Embryonic facial prominence (tissue), 1 donor: ENCODE results near the gene GFI1B.
A peak's percentile ranks its signal among the peaks of the same experiment; 100 is the strongest.
"Not testable (repeated sequence)": the region's sequence is repeated elsewhere in the genome, so short reads cannot be mapped to it uniquely, and the experiment has no call there.

Experiments
- DNase-seq: peaks from one replicate; pipeline ENCODE4 v3.0.0-alpha.2; 2016; ENCODE audit errors: extremely low spot score

Gene GFI1B

DNA sequence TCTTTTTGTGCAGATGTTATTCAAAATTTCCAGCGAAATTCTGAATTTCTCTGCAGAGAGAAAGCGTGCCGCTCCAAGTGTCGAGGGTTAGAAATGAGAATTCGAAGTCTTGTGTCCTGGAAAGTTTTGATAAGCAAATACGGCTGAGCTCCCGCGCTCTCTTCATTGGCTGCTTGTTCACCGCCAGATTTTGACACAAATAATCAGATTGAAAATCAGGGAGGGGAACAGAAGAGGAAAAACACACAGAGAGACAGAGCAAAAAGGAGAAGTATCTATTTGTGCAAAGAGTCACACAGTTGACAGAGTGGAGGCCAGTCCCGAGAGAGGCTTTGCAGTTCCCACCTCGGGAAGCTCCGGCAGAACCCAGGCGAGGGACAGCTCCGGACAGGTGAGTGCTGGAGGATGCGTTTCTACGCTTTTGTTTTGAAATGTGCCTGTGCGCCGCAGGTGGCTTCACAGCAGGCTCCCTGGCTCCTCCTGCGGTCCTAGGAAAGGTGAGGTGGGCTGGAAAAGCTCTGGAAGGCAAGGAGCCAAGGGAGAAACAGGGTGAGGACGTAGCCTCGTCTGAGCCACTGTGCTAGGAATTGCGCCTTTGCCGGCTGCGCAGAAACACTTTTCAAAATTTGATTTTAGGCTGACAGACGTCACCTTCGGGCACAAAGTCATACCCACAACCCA lies at the start of gene GFI1B:
Gene GFI1B (plus strand): TSS at position 244 of the 681 bp plus-strand sequence. CDS start 7,985 bp downstream, outside the sequence.
- no peak for DNase-seq

- no peak for DNase-seq
Measured at GRCh38 chr9:132931178-132931735, 47.2 kb upstream of the GFI1B start.

DNA sequence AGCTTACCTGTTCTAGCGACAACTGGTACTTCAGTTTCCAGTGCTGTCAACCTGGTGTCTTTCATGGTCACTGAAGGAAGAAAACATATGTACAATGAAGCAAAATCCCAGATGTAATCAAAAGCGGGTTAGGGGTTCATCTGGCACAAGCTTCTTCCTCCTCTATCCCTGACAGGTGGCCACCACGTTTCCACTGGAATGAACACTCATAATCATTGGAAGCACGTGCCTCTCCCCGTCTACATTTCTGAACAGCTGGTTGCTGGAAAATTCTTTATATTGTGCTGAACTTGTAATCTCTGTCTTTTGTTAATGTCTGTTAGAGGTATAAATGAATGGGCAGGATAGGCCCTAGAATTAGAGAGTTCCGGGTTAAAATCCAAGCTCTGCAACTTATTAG lies 43.5 kb upstream of the GFI1B start:
- DNase-seq, result no peak

GRCh38 chr9:132937463-132937901 lies 41.0 kb upstream of the GFI1B start:
- no peak for DNase-seq

DNA sequence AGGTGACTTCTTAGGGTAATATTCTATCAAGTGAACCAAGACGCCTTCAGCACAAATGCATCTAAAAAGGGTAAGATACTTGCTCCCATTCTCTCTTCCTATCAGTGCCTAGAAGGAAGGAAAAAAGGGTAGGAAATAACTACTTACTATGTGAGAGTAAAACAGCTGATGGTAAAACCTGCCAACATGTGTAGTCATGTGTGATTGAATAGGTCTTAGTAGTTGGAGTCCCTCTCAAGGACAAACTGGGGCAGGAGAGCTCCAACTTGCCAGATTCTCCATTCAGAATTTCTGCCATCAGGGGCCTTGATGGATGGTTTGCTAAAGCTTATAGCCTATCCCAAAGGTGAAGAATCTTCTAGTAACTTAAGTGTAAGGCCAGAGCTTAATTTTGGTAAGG lies 39.3 kb upstream of the GFI1B start:
- no peak for DNase-seq

DNA sequence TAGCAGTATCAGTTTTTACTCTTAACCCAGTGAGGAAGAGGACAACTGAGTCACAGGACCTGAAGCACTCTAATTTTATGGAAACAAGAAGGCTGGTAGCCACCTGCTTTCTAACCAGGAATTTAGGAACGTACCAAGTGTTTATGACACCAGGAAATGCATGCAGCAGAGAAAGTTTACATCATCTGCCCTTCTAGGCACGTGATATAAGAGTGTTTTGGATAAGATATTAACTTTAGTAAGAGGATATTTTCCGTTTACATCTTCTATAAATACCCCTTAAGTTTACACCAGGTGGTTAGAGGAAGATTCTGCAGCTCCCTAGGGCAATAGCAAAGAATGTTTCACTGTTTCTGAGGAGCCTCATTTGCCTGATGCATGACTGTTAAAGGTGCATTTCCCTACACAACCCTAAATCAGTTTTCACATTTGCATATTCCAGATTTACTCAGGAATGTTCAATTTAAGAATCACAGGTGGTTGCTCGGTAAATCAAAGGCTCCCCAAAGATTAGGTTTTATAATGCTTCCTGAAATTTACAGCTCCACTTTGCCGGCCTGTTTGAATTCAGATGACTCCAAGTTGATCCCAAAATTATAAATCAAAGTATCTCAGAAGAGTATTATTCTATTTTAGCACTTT lies 35.8 kb upstream of the GFI1B start:
- no peak for DNase-seq

DNA sequence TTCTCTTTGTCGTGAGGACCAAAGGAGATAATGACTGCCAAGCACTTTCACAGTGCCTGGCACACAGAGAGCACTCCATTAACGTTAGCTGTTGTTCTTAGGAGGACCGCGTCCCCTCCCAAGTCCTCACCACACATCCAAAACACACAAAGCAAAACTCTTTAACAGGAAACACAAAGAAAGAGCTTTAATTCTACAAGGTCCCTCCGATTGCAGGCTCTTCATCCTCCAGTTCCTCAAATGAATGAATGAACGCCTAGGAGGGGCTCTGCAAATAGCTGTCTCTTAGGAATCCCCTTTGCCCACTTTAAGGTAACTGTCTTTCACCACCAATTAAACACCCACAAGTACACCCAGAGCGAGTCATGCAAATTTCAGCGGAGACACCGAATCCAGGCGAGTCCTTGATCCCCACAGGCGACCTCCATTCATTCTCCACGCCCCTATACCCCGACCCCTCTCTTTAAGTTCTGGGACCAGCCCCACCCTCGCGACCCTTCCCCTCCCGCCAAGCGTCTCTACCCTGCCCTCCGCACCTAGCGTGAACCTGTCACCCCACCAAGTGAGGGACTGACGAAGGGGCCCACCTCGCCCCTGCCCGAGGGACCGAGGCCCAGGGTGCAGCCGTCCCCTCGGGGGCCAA lies 34.7 kb upstream of the GFI1B start:
- no peak for DNase-seq

DNA sequence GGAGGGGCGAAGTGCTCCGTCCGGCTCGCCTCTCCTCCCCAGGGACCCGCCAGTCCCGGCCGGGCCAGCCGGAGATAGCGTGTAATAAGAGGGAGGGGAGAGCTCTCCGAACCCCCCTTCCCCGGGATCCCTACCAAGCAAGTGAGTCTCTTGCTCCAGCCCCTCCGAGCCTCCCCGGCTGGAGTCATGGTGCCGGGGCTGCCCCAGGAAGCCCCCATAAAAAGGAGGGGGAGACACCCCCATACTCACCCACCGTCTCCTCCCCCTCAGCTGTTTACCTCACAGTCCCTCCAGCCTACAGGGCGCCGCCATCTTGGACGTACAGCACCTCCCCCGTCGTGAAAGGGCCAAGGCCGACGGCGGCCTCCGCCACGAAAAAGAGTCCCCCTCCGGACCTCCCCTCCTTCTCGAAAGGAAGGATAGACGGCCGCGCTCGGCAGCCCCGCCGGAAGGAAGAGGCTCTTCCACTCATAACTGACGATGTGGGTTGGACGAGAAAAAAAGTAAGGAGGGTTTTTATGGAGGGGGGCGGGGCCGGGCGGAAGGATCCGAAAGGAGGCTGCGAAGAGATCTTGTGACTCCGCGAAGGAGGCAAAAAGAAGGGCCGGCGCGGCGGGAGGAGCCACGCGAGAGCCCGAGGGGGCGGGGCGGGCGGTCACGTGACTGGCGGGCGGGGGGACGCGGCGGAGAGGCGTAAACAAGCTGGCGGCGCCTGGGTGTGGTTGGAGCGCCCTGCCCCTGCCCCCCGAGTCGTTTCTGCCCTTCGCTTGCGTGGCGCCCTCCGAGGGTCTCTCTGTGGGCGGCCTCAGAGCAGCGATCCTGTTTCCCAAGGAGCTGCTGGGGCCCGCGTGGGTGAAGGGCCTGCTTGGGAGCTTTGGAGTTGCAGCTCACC lies 34.0 kb upstream of the GFI1B start, which contains the start of gene TSC1:
Gene TSC1 (minus strand): TSS at position 323 of the 892 bp plus-strand sequence. CDS start 15,744 bp downstream, outside the sequence.
- DNase-seq, result peak; percentile 92

- DNase-seq, result no peak
Measured at GRCh38 chr9:132945186-132946130, 33.0 kb upstream of the GFI1B start.

DNA sequence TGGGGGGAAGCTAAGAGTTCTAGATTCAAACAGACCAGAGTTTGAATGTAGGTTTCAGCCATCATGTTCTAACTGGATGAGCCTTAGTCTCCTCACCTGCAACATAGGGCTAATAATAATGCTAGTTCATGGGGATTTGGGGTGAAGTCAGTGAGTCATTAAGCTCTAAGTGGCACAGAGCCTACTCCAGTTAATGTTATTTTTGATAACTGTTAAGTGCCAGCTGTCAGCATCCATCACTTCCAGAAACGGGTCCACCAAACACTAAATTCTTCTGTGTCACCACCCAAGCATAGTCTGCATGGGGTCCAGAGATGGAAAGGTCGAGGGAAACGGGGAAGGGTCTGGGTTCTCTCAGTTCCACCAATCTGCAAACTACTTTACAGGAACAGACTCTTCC lies 32.3 kb upstream of the GFI1B start:
- DNase-seq, result no peak

DNA sequence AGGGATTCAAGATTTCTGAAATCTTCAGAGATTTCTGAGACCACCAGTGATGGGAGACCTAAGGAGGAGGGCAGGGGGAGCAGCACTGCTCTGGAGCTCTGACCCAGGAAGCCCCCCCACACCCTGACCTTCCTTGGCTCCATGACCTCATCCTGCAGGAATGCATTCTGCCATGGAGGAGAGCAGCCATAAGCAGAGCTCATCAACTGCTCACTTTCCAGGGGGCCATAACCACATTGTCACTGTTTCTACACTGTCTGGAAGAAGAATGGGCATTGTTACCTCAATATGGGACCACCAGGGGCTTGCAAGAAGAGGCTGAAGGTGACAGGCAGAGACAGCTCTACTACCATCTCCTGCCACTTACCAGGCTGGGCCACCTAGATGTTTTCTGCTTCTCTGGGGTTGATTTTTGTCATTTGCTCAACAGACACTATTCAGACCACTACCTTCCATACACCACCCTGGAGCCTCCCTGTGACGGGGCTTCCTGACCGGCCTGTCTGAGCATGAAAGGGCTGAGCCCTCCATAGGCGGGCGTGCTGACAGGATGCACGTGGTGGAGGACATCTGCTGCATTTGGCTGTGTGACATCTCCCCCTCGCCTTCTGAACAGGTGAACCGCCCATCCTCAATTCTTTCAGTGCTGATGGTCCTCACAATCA lies 31.7 kb upstream of the GFI1B start:
- DNase-seq, result no peak

DNA sequence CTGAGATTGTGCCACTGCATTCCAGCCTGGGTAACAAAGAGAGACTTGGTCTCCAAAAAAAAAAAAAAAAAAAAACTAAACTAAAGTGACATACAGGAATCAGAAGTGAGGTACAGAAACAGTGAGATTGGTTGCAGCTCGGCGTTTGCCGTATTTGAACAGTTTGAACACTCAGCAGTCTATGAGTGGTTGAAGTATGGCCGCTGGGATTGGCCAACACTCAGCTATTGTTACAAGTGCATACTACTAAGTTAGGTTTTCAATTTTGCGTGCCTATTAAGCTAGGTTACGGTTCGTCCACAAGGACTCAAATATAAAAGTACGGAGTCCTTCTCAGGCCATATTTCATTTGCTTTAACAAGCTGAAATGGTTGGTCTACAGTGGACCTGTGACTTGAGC lies 30.7 kb upstream of the GFI1B start:
- no peak for DNase-seq

DNA sequence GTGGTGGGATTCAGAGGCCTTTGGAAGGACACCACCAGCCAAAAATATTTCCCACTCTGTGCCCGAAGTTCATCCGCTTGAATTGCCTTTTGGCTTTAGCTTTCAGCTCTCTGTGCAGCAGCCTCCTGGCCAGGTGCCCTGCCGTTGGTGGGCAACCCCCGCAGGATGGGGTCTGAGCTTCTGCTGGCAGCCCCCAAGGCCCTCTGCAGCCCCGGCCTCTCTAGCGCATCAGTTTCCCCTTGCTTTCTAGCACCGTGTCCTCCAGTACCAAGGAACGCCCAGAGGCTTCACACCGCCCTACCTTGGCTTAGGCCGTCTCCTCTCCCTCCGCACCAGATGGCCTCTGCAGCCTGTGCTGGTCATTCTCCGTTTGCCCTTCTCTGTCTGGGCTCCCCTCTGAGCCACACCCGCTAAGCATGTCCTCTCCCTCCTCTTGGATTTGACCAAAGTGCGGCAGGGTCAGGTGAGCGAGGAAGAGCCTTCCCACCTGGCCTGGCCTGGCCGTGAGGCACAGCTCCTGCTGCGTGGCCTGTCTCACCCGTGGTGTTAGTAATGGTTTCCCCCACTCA lies 29.9 kb upstream of the GFI1B start:
- DNase-seq, result no peak

DNA sequence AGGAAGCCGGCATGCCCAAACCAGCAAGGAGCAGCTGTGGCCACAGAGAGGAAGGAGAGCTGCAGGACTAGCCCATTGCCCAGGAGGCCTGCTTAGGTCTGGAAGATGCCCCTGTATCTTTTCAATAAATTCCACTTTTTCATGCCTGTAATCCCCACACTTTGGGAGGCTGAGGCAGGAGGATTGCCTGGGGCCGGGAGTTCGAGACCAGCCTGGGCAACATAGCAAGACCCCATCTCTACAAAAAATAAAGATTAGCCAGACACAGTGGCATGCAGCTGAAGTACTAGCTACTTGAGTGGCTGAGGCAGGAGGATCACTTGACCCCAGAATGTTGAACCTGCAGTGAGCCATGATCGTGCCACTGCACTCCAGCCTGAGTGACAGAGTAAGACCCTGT lies 28.8 kb upstream of the GFI1B start:
- no peak for DNase-seq

GRCh38 chr9:132955123-132955522 lies 23.4 kb upstream of the GFI1B start:
- no peak for DNase-seq

GRCh38 chr9:132955768-132956167 lies 22.7 kb upstream of the GFI1B start:
- no peak for DNase-seq

DNA sequence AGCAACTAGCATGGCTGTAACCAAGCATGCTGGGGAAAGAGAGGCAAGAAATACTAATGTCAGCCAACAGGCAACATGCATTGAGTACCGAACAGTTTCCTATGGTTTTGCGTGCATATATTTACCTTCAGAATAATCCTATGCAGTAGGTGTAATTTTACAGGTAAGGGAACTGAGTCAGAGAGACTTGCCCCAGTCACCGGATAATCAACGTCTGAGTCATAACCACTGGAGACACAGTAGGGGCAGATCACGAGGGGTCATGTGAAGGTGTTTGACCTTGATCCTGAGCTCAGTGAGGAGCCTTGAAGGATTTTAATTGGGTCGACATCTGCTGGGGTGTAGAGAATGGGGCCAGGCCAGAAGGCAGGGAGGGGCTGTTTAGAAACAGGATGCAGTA lies 20.7 kb upstream of the GFI1B start:
- no peak for DNase-seq

DNA sequence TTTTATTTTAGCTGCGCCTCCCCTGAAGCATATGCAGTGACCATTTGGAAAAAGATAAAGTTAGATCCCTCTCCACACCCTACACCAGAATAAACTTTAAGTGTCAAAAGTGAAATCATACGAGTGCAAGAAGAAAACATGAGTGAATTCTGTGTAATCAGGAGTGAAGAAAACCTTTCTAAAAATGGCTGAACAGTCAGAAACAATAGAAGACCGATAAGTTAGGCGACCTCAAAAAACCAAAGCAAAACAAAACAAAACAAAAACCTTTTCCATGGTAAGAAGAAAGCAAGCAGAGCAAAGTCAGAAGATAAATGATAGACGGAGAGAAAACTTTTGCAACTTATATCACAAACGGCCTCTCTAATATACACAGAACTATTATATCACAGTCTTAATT lies 17.5 kb upstream of the GFI1B start:
- no peak for DNase-seq

DNA sequence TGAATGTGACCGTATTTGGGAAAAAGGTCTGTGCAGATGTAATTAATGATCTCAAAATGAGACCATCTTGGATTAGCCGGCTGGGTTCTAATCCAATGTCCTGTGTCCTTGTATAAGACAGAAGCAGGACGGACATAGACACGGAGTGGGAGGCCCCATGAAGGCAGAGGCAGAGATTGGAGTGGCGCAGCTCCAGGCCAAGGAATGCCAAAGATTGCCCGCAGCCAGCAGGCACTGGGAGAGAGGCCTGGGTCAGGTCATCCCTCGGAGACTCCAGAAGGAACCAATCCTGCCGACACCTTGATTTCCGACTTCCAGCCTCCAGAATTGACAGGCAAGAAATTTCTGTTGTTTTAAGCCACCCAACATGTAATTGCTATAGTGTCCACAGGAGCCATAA lies 13.0 kb upstream of the GFI1B start:
- DNase-seq, result no peak

DNA sequence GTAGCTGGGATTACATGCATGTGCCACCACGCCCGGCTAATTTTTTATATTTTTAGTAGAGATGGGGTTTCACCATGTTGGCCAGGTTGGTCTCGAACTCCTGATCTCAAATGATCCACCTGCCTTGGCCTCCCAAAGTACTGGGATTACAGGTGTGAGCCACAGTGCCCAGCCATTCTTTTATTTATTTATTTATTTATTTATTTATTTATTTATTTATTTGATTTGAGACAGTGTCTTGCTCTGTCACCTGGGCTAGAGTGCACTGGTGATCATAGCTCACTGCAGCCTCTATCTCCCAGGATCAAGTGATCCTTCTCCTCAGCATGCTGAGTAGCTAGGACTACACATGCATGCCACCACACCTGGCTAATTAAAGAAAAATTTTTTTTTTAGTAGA lies 10.6 kb upstream of the GFI1B start:
- DNase-seq, result not testable (repeated sequence)
